Activated CD8-positive, alpha-beta memory T cell treated with anti-CD3 and anti-CD28 coated beads for 1 hour (primary cell): ENCODE measurements around the gene XPO4.

Experiments used
- DNase-seq, 2 donors: peaks; one replicate each; pipeline ENCODE4 v3.0.0-alpha.2; 2020; ENCODE audit warnings: low read depth in 1 of 2; ENCODE audit errors: extremely low read depth in 1 of 2

Gene XPO4

DNA sequence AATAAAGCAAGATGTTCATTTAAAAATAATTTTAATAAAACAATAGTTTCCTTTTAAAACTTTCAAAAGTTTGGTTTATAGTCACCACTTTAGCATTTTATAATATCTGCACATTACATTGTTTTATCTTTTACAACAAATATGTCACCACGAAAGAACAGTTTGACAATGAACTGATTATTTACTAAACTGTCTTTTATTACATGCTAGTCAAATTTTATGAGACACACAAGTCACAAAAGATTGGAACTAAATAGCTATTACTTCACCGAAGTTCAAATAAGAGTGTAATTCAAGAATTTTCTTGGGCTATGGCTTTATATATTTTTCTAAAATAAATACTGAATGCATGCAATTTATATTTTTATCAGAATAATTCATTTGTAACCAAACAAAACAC, 71.3 kb downstream of the XPO4 start:
- DNase-seq = no peak

DNA sequence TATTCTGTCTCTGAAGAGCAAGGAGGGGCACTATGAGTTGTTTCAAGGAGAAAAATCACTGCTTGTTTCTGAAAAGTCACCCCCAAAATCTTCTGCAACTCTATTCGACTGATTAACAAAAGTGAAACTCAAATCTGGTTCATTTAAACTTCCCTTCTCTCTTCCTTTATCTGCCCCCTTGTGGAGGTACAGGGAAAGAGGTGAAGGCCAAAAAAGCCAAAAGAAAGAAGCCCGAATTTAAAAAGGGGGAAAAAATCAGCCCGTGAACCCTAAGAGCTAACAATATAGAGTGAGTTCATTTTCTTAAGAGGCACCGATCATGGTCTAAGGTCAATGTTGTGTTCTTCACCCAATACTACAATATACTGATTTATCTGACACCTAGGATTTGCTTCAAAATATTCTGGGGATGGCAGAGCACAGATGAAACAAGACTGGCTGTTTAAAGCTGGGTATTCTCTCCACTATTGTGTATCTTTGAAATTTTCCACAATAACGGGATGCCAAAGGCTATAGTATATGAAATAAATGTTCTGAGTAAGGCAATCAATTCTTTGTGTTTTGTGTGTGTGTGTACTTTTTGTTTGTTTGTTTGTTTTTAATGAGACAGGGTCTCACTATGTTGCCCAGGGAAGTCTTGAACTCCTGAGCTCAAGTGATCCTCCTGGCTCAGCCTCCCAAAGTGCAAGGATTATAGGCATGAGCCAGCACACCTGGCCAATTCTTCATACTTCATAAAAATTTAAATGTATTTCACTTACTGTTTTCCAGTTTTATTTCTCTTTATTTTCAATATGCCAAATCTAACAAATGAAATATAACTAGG, 73.8 kb downstream of the XPO4 start:
- no peak for DNase-seq

DNA sequence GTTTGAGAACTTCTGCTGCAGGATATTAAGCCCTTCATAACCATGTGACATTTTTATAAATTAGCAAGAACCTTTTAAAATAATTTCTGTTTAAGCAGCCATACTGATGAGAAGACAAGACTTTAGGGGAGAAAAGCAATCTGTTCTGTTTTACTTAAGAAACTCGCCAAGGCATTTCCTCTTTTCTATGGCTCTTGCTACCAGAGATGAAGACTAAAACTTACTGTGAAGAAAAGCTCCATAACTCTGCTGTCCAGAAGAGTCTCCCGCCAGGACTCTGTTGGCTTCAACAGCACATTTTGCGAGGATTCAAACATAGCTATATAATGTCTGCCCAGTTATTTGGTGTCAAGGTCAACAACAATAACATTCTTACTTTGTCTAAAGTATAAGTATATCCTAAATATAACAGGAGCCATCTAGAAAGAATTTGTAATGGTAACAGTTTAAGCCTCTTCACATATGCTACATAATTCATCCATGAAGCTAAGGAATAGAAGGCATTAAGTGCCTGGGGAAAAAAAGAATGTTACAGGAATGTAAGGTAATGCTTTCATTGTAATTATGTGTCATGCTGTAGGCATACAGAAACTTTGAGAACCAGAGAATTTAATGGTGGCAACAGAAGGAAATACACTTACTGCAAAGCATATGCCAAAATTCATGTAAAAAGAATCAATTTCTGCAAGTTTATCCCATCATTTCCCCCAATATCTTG, 75.5 kb downstream of the XPO4 start:
- no peak for DNase-seq

DNA sequence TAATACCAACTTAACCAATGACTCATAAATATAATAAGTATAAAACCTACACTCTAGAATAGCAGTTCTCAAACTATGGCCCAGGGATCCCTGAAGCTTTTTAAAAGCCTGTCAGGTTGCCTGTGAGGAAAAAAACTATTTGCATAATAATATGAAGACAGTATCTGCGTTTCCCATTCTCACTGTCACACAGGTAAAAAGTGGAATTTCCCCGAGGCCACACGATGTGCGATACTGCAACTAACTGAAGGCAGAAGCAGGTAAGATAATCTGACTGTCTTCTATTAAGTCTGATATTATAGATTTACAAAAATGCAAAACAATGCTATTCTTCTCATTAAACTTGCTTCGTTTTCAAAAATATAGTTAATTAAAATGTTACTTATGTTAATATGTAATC, 76.2 kb downstream of the XPO4 start:
- DNase-seq = no peak

DNA sequence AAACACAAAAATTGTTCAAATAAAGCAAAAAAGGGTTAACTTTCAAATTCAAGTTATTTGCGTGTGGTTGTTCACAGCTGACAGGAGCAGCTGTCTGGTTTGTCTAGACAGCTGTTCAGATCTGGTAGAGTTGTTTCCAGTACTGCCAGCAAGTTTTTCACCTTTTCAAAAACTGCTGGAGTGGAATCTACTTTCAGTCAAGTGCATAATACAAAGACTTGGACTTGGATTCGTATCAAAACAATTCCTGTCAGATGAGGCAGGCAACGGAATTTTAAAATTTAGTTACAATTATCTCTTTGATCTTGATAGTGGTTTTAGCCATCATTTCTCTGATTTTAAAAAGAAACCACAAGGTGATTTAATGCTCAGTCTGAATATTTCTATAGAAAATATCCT, 77.1 kb downstream of the XPO4 start:
- DNase-seq = no peak

DNA sequence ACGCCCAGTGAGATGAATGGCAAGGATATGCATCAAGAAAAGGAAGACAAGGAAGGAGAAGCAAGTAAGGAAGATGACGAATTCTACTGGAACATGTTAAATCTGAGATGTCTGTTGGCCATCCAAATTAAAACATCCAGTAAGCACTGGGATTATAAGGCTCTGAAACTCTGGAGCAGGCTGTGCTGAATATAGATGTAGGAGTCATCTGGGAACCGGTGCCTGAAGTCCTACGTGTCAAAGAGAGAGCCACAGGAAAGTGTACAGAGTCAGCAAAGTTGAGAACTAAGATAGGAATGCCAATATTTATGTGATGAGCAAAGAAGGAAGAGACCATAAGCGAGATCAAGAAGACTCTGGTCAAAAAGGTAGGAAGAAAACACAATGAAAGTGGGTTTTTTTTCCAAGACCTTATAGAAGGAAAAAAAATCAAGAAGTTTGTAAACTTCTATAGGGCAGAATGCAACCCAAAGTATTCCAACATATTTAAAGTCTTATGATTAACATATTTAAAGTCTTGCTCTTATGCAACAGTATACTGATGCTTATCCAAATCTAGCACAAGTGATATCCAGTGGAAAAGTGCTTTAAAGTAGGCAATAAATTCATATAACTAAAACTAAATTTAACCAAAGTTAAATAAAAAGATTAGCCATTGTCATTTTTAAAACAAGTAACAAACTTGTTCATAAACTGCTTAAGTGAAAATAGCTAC, 77.6 kb downstream of the XPO4 start:
- no peak for DNase-seq

DNA sequence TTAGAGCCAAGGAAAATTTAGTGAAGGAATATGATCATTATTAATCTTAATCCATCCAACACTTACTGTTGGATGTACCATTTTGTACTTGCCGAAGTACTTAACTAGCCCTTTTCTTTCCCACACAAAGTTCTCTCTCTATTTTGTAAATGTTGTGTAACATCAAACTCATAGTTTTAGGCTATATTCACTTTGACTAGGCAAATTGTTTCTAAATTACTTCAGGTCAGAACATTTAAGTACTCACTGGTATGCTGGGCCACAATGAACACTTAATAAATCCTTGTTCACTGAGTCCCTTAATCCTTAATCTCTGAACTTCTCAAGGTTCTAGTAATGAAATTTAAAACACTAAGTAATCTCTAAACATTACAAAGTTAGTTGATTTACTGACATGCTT, 79.5 kb downstream of the XPO4 start:
- no peak for DNase-seq

DNA sequence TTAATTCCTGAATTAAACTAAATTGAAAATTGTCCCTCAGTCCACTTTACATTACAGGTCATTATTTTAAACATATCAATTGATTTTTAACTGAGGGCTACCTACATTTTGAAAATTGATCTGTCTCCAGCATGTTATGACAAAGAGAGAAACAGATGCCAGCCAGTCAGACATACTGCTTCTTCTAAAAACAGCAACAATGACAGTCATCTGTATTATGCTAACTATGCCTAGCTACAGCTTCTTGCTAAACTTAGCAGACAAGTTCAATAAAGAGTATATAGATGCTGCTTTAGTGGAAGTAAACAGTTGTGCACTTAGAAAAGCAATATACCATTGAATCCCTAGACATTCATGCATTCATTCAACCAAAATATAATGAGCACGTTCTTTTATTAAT, 80.1 kb downstream of the XPO4 start:
- DNase-seq = no peak

DNA sequence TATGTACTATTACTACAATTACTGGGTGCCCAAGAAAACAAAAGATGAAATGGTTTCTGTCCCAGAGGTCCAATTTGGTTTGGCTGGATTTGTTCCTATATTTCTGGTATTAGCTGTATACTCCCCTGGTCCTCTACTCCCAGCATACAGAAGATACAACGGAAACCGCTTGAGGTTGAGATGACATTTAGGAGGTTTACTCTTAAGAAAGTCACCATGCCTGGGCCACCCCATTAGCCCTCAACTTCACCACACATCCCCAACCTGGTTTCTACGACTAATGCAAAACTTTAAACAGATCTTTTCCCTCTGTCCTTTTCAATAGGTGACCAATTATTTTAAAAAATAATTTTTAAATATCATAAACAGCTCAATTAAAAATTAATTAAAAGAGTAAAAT, 82.8 kb downstream of the XPO4 start:
- DNase-seq = no peak

DNA sequence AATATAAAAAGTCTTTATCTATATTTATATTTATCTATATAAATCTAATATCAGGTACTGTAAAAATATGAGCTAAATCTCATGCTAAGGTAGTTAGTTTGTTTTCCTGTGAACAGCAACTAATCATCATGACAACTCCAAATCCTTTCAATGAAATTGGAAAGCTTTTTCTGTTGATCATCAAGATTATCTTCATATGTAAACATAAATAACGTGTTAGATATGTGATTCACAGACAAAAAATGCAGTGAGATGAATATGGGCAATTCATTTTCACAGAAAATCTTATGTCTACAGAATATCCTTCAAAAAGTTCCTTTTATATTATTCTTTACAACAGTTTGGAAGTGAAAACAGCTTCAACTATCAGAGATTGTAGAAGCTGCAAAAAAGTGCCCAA, 87.1 kb downstream of the XPO4 start:
- no peak for DNase-seq

DNA sequence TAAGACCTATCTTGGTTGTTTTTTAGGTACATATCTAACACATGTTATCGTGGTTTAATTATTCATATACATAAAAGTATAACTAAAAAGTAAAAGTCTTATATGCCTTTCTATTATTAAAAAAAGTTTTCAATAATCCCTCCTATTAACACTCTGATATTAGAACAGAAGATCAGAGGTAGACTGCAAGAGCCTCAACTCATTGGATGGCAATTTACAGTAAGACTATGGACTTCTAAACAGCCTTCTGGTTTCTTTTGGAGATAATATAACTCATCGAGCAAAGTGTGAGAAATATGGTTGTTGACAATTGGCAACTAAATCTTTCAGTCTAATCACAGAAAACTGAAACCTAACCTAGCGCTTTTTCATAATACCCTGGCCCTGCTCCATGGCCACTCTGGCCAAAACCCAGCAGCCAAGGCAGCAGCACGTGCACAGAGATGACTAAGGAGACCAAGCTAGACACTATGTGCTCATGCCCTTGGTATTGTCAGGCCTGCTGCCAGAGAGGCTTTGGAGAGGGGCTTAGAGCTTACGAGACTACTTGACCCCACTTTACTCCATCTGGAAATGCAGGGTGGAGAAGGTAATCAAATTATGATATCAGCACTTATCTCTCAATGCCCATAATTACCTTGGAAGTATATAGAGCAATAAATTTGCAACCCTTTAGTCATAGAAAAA, 88.2 kb downstream of the XPO4 start:
- DNase-seq = no peak

DNA sequence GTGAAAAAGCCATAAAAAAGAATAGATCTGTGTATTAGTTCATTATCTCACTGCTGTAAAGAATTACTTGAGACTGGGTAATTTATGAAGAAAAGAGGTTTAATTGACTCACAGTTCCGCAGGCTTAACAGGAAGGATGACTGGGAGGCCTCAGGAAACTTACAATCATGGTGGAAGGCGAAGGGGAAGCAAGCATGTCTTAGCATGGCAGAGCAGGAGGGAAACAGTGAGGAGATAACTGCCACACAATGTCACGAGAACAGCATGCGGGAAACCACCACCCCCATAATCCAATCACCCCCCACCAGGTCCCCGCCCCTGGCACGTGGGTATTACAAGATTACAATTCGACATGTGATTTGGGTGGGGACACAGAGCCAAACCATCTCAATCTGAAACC, 89.7 kb downstream of the XPO4 start:
- DNase-seq = no peak

DNA sequence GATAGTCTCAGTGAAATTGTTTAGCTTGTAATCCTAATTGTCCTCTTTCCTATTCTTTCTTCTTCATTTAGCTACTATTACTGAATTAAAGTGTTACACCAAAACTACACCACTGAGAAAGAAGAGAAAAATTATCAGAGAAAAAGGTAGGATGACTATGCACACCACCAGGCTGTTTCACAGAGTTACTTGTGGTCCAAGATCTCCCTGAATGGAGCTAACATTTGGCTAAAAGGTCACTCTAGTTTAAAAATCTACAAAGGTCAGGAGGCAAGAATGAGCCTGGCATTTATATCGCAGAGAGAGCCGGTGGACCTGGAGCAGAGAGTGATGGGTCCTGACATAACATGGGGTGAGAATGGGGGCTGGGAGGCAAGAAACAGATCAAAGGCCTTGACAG, 91.7 kb downstream of the XPO4 start:
- no peak for DNase-seq

DNA sequence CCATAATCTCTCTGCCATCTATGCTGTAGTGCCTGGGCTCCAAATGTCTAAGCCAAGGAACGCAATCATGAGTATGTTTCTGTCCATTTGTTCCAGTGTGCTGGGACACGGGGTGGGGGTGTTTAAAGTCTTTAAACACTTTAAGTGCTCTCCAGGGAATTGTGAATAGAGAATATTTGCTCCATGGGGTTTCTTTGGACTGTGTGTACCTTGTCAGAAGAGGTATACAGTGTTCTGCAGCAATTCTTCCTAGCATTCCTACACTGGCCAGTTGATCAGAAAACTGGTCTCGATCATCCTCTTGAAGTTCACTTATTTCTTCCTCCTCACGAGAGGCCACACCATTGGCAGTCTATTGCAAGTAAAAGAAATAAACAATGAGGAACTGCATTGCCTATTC, 93.7 kb downstream of the XPO4 start:
- no peak for DNase-seq

DNA sequence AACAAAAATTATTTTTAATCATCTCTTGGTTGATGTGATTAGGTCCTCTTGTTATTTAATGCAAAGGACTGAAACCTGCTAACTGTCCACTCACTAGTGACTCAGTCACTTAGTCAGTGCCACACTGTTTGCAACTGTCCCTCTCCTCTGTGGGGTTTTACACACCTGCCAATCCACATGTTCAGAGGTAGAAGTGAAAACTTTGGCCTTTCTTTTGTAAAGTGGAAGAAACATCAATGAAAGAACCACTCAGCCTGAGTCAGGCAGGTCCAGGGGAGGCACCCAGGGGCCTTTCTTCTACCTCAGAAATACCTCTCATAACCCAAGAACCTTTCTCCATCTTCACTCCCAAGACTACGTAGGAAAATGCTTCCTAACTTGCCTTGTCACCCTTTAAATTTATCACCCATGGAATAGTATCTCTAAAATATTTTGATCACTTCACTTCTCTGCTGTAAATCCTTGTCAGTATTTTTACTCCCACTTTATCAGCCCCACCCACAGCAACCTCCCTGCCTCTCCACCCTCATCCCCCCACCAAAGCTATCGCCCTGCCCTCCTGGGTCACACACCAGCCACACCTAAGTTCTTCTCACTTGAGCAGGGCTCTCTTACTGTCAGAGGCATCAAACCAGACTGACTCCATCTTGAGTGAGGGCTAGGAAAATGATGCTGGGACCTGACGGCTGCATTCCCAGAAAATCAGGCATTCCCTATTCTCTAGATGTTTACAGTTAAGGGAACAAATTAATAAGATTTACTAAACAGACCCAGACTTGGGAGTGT, 99.2 kb downstream of the XPO4 start:
- no peak for DNase-seq

DNA sequence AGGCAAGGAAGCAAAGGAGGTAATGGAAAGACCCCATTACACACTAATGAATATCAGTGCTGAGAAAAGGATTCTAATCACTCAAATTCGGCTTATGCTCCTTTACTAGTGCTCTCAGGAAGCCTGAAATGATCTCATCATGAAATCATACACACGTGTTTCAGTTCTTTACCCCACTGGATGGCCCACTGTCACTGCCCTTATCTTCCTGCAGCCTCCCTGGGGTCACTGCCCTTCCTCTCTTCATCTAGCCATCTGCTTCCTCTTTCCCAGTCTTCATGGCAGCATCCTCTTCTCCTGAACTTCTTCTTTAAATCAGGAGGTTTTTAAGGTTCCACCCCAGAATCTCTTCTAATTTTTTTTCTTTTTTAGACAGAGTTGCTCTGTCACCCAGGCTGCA, 100.8 kb downstream of the XPO4 start:
- DNase-seq = no peak

DNA sequence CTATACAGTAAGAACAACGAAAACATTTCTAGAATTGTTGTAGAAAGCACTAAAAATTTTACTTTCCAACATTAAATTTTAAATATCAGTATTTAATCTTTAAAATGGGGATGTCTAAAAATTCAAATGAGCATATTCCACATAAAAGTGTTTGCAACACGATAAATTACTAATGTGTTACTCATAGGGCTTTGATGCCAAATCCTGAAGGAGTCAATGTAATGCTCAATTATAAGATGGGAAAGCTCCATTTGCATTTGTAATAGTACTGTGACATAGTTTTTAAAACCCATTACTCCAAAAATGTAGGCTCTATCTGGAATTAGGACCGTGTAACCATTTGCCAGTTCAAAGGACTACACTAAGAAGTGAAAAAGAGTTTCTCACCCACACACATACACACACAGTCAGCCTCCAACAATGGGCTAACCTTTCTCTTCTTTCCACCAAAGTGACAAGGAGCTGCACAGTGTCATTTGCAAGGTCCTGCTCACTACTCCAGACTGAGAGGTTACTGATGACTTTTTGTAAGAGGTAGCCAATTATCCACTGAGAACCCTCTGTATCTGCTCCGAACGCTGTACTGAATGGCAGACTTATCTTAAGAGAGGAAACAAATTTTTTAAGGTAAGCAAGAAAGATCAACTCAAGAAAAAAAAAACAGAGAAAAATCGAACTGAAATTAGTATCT, 102.7 kb downstream of the XPO4 start:
- DNase-seq = no peak

DNA sequence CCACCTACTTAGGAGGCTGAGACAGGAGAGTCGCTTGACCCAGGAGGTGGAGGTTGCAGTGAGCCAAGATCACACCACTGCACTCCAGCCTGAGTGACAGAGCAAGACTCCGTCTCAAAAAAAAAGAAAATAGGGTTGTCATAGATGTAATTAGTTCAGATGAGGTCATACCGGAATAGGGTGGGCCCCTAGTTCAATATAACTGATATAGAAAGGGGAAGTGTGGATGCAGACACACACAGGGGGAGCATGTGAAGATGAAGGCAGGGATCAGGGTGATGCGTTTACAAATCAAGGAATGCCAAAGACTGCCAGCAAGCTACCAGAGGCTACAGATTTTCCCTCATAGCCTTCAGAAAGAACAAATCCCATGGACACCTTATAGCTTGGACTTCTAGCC, 104.5 kb downstream of the XPO4 start:
- DNase-seq = no peak

DNA sequence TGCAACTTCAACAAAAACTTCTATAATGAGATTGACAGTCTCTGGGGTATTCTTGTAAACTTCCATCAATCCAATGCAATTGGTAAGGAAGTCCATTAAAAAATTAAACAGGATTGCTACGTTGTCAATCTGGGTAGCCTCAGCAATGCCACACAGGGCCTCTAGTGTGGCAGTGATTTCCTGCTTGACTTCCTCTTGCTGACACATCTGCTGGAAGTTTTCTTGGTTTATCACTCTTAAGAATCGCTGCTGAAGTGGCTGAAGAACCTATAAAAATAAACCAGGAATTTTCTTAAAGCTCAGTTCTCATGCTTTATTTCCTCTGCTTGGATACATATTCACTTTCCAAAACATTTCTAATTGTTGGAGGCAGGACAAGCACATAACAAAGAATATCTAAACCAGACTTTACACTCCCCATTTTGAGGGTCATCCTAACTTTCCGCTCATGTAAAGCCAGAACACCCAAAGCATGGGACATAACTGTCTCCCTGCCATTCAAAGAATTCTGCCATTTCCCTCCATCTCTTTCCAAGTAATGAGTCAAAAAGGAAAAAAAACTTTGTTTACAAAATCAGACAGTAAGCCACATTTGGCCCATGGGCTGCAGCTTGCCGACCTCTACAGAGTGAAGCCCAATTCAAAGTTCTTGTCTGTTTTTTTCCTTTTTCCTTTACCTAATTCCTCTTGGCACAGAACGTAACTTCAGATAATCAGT, 105.6 kb downstream of the XPO4 start:
- DNase-seq = no peak
